Glomerular endothelial cell (primary cell): ENCODE results near the gene ELFN2. TPM values are rescaled to one million over a fixed set of nuclear protein-coding genes. Genes with fewer than 3 reads are reported as not detected.
"Not testable (repeated sequence)": the region's sequence is repeated elsewhere in the genome, so short reads cannot be mapped to it uniquely, and the experiment has no call there.

Source experiments
- DNase-seq: peaks from one replicate; pipeline ENCODE4 v3.0.0-alpha.2; 2011; ENCODE audit warnings: low read depth, low spot score; ENCODE audit errors: extremely low read depth
- total RNA-seq: library from RNA; depleted of rRNA; stranded (reverse); fragments of >200 nt; gene quantifications from 2 replicates; pipeline ENCODE4 v1.2.3, GENCODE V29; 2015

The ELFN2 gene
- total RNA-seq: 3.2 and 5.0 TPM in 2 replicates

GRCh38 chr22:37427135-37427710 lies at the start of gene ELFN2:
TSS of gene ELFN2 (minus strand) at chr22:37427479. CDS start at chr22:37375534, 51,945 bp downstream.
- no peak for DNase-seq

- no peak for DNase-seq
Measured at GRCh38 chr22:37476389-37477329, 49.4 kb upstream of the ELFN2 start.

- DNase-seq: no peak
Measured at GRCh38 chr22:37474447-37475090, 47.3 kb upstream of the ELFN2 start.

GRCh38 chr22:37473437-37473946 lies 46.2 kb upstream of the ELFN2 start:
- DNase-seq: no peak

GRCh38 chr22:37472418-37473006 lies 45.2 kb upstream of the ELFN2 start:
- DNase-seq: no peak

- no peak for DNase-seq
Measured at GRCh38 chr22:37471727-37472417, 44.6 kb upstream of the ELFN2 start.

- DNase-seq: no peak
Measured at GRCh38 chr22:37470087-37470445, 42.8 kb upstream of the ELFN2 start.

- DNase-seq: no peak
Measured at GRCh38 chr22:37469416-37470086, 42.3 kb upstream of the ELFN2 start.

GRCh38 chr22:37468201-37468695 lies 41.0 kb upstream of the ELFN2 start:
- DNase-seq: not testable (repeated sequence)

GRCh38 chr22:37467391-37467955 lies 40.2 kb upstream of the ELFN2 start:
- no peak for DNase-seq

- DNase-seq: no peak
Measured at GRCh38 chr22:37464181-37464580, 36.9 kb upstream of the ELFN2 start.

- no peak for DNase-seq
Measured at GRCh38 chr22:37462983-37463382, 35.7 kb upstream of the ELFN2 start.

GRCh38 chr22:37462436-37462835 lies 35.2 kb upstream of the ELFN2 start:
- DNase-seq: no peak

- no peak for DNase-seq
Measured at GRCh38 chr22:37461961-37462360, 34.7 kb upstream of the ELFN2 start.

- DNase-seq: no peak
Measured at GRCh38 chr22:37460684-37461083, 33.4 kb upstream of the ELFN2 start.

GRCh38 chr22:37459206-37459605 lies 31.9 kb upstream of the ELFN2 start:
- DNase-seq: no peak

- DNase-seq: no peak
Measured at GRCh38 chr22:37457093-37457893, 30.0 kb upstream of the ELFN2 start.

- no peak for DNase-seq
Measured at GRCh38 chr22:37456346-37456745, 29.1 kb upstream of the ELFN2 start.

- no peak for DNase-seq
Measured at GRCh38 chr22:37455896-37456295, 28.6 kb upstream of the ELFN2 start.
